NCI-H524 (cell line): Measurements from ENCODE around the gene PRTFDC1.
"Not testable (repeated sequence)": the region's sequence is repeated elsewhere in the genome, so short reads cannot be mapped to it uniquely, and the experiment has no call there.

ENCODE experiments used
- DNase-seq, 2 experiments: peaks; one replicate each; lab custom pipeline; 2025; lab: John Stamatoyannopoulos, UW

The PRTFDC1 gene

GRCh38 chr10:24930427-24930826 lies 22.0 kb downstream of the PRTFDC1 start:
- DNase-seq, result no peak

- no peak for DNase-seq
Measured at GRCh38 chr10:24929904-24930303, 22.5 kb downstream of the PRTFDC1 start.

GRCh38 chr10:24929056-24929544 lies 23.3 kb downstream of the PRTFDC1 start:
- no peak for DNase-seq

- DNase-seq, result no peak
Measured at GRCh38 chr10:24928163-24928562, 24.2 kb downstream of the PRTFDC1 start.

- DNase-seq, result no peak
Measured at GRCh38 chr10:24926557-24926956, 25.8 kb downstream of the PRTFDC1 start.

- no peak for DNase-seq
Measured at GRCh38 chr10:24925799-24926198, 26.6 kb downstream of the PRTFDC1 start.

GRCh38 chr10:24924483-24924882 lies 27.9 kb downstream of the PRTFDC1 start:
- DNase-seq, result not testable (repeated sequence)

GRCh38 chr10:24922222-24922868 lies 30.1 kb downstream of the PRTFDC1 start:
- not testable (repeated sequence) for DNase-seq

GRCh38 chr10:24920907-24921881 lies 31.2 kb downstream of the PRTFDC1 start:
- DNase-seq, result no peak

- DNase-seq, result not testable (repeated sequence)
Measured at GRCh38 chr10:24920192-24920591, 32.2 kb downstream of the PRTFDC1 start.

GRCh38 chr10:24919629-24920028 lies 32.8 kb downstream of the PRTFDC1 start:
- not testable (repeated sequence) for DNase-seq

- DNase-seq, result no peak
Measured at GRCh38 chr10:24917979-24918378, 34.4 kb downstream of the PRTFDC1 start.

- no peak for DNase-seq
Measured at GRCh38 chr10:24917493-24917892, 34.9 kb downstream of the PRTFDC1 start.

GRCh38 chr10:24916365-24916764 lies 36.0 kb downstream of the PRTFDC1 start:
- DNase-seq, result no peak

GRCh38 chr10:24915304-24915703 lies 37.1 kb downstream of the PRTFDC1 start:
- DNase-seq, result no peak

- no peak for DNase-seq
Measured at GRCh38 chr10:24914148-24914547, 38.3 kb downstream of the PRTFDC1 start.

- no peak for DNase-seq
Measured at GRCh38 chr10:24912215-24912614, 40.2 kb downstream of the PRTFDC1 start.

GRCh38 chr10:24911029-24911428 lies 41.4 kb downstream of the PRTFDC1 start:
- no peak for DNase-seq

- DNase-seq, result no peak
Measured at GRCh38 chr10:24910574-24910973, 41.8 kb downstream of the PRTFDC1 start.

GRCh38 chr10:24908793-24909423 lies 43.5 kb downstream of the PRTFDC1 start:
- no peak for DNase-seq

GRCh38 chr10:24907956-24908355 lies 44.5 kb downstream of the PRTFDC1 start:
- DNase-seq, result no peak

GRCh38 chr10:24906372-24906771 lies 46.0 kb downstream of the PRTFDC1 start:
- no peak for DNase-seq
